Measurements from ENCODE around the gene TEX52. TPM values are rescaled to one million over a fixed set of nuclear protein-coding genes. Genes with fewer than 3 reads are reported as not detected.

The TEX52 gene
- total RNA-seq, 1 donor from 2014 or later, result not detected

- Mint-ChIP-seq H3K36me3 (ENCODE audit: low read depth) (peaks cover 24% of the 10 kb centered on the region), H3K4me3 (no peak overlapping the region), H3K4me1 (peaks cover 14% of the 10 kb centered on the region), H3K9me3 (no peaks in the 10 kb centered on the region), H3K27ac (ENCODE audit: unreplicated experiment) (no peak overlapping the region), H3K27me3 (ENCODE audit: low read depth) (peaks cover 6% of the 10 kb centered on the region)
- TF ChIP-seq CTCF (conservative IDR thresholded peaks at IDR 0.05), result no peak
- DNase-seq (ENCODE audit: low read depth, low spot score), result no peak
These were observed 56.7 kb downstream of the TEX52 start for GRCh38 chr12:2800046-2800570.

Other genes with a start within 250 kb of the TEX52 start
- 102 and 113 TPM in 2 replicates for gene FKBP4, start 62.1 kb downstream of the TEX52 start, total RNA-seq
- 38.8 and 43.5 TPM in 2 replicates for gene ITFG2, start 44.4 kb downstream of the TEX52 start, total RNA-seq
- not detected in 2 replicates for gene NRIP2, start 22.0 kb downstream of the TEX52 start, total RNA-seq
- gene FOXM1, start 20.1 kb upstream of the TEX52 start, total RNA-seq, result 147 and 149 TPM in 2 replicates
- 55.5 and 60.5 TPM in 2 replicates for gene RHNO1, start 20.2 kb upstream of the TEX52 start, total RNA-seq
- gene TULP3, start 33.9 kb upstream of the TEX52 start, total RNA-seq, result 28.8 and 30.2 TPM in 2 replicates
- 28.6 and 30.9 TPM in 2 replicates for gene TEAD4, start 102.4 kb upstream of the TEX52 start, total RNA-seq
- 22.8 and 23.8 TPM in 2 replicates for gene TSPAN9, start 220.3 kb upstream of the TEX52 start, total RNA-seq

All from neural crest cell (in vitro differentiated cells).